ACC112 (cell line): Measurements from ENCODE around the gene GPR142.

Experiments
- H2AFZ ChIP-seq: fragments of 200-600 bp; sonication (generic); one replicate; pipeline ENCODE4 v1.6.0; 2017; ENCODE audit warnings: antibody characterized with exemption, low read length; ENCODE audit not compliant: unreplicated experiment
- H3K27ac ChIP-seq: fragments of 200-600 bp; sonication (generic); 2 replicates; pipeline ENCODE4 v1.5.1; 2014; ENCODE audit warnings: low read depth, mild to moderate bottlenecking, antibody characterized with exemption, low read length, moderate library complexity
- H3K27me3 ChIP-seq: fragments of 200-600 bp; sonication (generic); 2 replicates; pipeline ENCODE4 v1.6.1; 2014; ENCODE audit warnings: mild to moderate bottlenecking, antibody characterized with exemption, low read length, moderate library complexity, mixed read lengths; ENCODE audit not compliant: insufficient read depth
- H3K36me3 ChIP-seq: fragments of 200-600 bp; sonication (generic); 2 replicates; pipeline ENCODE4 v1.6.1; 2016; ENCODE audit warnings: mild to moderate bottlenecking, antibody characterized with exemption, low read length, moderate library complexity, mixed read lengths; ENCODE audit not compliant: insufficient read depth
- H3K4me1 ChIP-seq: fragments of 200-600 bp; sonication (generic); one replicate; pipeline ENCODE4 v1.6.1; 2016; ENCODE audit warnings: low read length, mixed read lengths; ENCODE audit not compliant: insufficient read depth, unreplicated experiment, control insufficient read depth
- H3K4me3 ChIP-seq: fragments of 200-600 bp; sonication (generic); 2 replicates; pipeline ENCODE4 v1.5.1; 2014; ENCODE audit warnings: mild to moderate bottlenecking, low read depth, low read length
- H3K79me2 ChIP-seq: fragments of 200-600 bp; sonication (generic); one replicate; pipeline ENCODE4 v1.6.0; 2016; ENCODE audit warnings: low read length; ENCODE audit not compliant: control insufficient read depth, unreplicated experiment, insufficient read depth

The GPR142 gene

GRCh38 chr17:74410001-74410443, 42.7 kb downstream of the GPR142 start:
- H3K4me3 ChIP-seq = no peak overlapping the region
- no peaks in the 10 kb centered on the region for H3K4me1 ChIP-seq
- no peak overlapping the region for H2AFZ ChIP-seq
- H3K79me2 ChIP-seq = no peaks in the 10 kb centered on the region
- H3K27ac ChIP-seq = no peak overlapping the region
- no peaks in the 10 kb centered on the region for H3K36me3 ChIP-seq
- no peaks in the 10 kb centered on the region for H3K27me3 ChIP-seq

GRCh38 chr17:74412581-74412980, 45.3 kb downstream of the GPR142 start:
- no peak overlapping the region for H3K27ac ChIP-seq
- H3K4me3 ChIP-seq = no peak overlapping the region
- no peaks in the 10 kb centered on the region for H3K79me2 ChIP-seq
- no peaks in the 10 kb centered on the region for H3K27me3 ChIP-seq
- H3K4me1 ChIP-seq = no peaks in the 10 kb centered on the region
- H3K36me3 ChIP-seq = no peaks in the 10 kb centered on the region
- no peak overlapping the region for H2AFZ ChIP-seq

- Histone ChIP-seq H2AFZ (no peak overlapping the region), H3K27ac (no peak overlapping the region), H3K36me3 (no peaks in the 10 kb centered on the region), H3K4me1 (no peaks in the 10 kb centered on the region), H3K27me3 (no peaks in the 10 kb centered on the region), H3K79me2 (no peaks in the 10 kb centered on the region), H3K4me3 (no peak overlapping the region)
Observed at GRCh38 chr17:74413491-74413890, 46.2 kb downstream of the GPR142 start.

- no peaks in the 10 kb centered on the region for H3K27me3 ChIP-seq
- H3K4me1 ChIP-seq = no peaks in the 10 kb centered on the region
Observed at GRCh38 chr17:74414510-74414909, 47.2 kb downstream of the GPR142 start.

GRCh38 chr17:74415608-74416396, 48.5 kb downstream of the GPR142 start:
- H3K79me2 ChIP-seq = no peaks in the 10 kb centered on the region
- H3K4me3 ChIP-seq = no peak overlapping the region
- no peak overlapping the region for H3K27ac ChIP-seq
- no peaks in the 10 kb centered on the region for H3K4me1 ChIP-seq
- H2AFZ ChIP-seq = no peak overlapping the region
- H3K27me3 ChIP-seq = no peaks in the 10 kb centered on the region
- H3K36me3 ChIP-seq = no peaks in the 10 kb centered on the region

More at GRCh38 chr17:74414510-74414909, 47.2 kb downstream of the GPR142 start:
- Histone ChIP-seq H3K27ac (no peak overlapping the region), H3K4me3 (no peak overlapping the region), H2AFZ (no peak overlapping the region), H3K79me2 (no peaks in the 10 kb centered on the region), H3K36me3 (no peaks in the 10 kb centered on the region)

- Histone ChIP-seq H3K27ac (no peak overlapping the region), H3K4me3 (no peak overlapping the region), H3K4me1 (no peaks in the 10 kb centered on the region), H3K36me3 (no peaks in the 10 kb centered on the region), H3K79me2 (no peaks in the 10 kb centered on the region), H3K27me3 (no peaks in the 10 kb centered on the region), H2AFZ (no peak overlapping the region)
Observed at GRCh38 chr17:74417178-74418045, 50.1 kb downstream of the GPR142 start.

- no peaks in the 10 kb centered on the region for H3K4me1 ChIP-seq
- H3K36me3 ChIP-seq = no peaks in the 10 kb centered on the region
- no peak overlapping the region for H2AFZ ChIP-seq
- no peaks in the 10 kb centered on the region for H3K27me3 ChIP-seq
- no peak overlapping the region for H3K27ac ChIP-seq
- H3K79me2 ChIP-seq = no peaks in the 10 kb centered on the region
- H3K4me3 ChIP-seq = no peak overlapping the region
Observed at GRCh38 chr17:74419928-74420411, 52.7 kb downstream of the GPR142 start.
